H1 (cell line): Measurements from ENCODE around the gene TOR1AIP1. TPM values are rescaled to one million over a fixed set of nuclear protein-coding genes. Genes with fewer than 3 reads are reported as not detected.

Experiments used
- ASH2L ChIP-seq: fragments of 200-600, 300-600 bp; sonication (generic); IDR thresholded peaks from one replicate; pipeline ENCODE4 v1.7.1; 2017; ENCODE audit warnings: low read length
- BACH1 ChIP-seq: IDR thresholded peaks from 2 replicates; pipeline ENCODE4 v1.6.1; 2012; ENCODE audit warnings: low read length, improper control_type of control experiment
- CBX5 ChIP-seq: fragments of 300-800, 300-1000 bp; sonication (generic); IDR thresholded peaks from 2 replicates; pipeline ENCODE4 v1.7.1; 2016; ENCODE audit warnings: antibody characterized with exemption, low read length, low read depth
- POLR2AphosphoS5 ChIP-seq: IDR thresholded peaks from 2 replicates; pipeline ENCODE4 v1.6.1; 2011; ENCODE audit warnings: low read depth, low read length
- polyA plus RNA-seq, 7 experiments: library from polyadenylated mRNA; depleted of rRNA in 3 of 7; stranded (reverse) in 5 of 7; unstranded in 2 of 7; fragments of >200 nt in 5 of 7; fragments of 200-250 nt in 2 of 7; gene quantifications; 1 replicate in 5 of 7; 2 replicates in 1 of 7; 4 replicates in 1 of 7; pipeline versions ENCODE4 v1.2.1 to v1.2.3, GENCODE V29; 2011 to 2013; ENCODE audit warnings: missing spikeins in 2 of 7, mixed read lengths in 2 of 7
- total RNA-seq: library from RNA; stranded (reverse); fragmentation: NEBNext Ultra II Directional; extraction: Animal tissue kit (Norgen Biotek cat#: 25700); gene quantifications from 2 replicates; pipeline ENCODE4 v1.2.1, GENCODE V29; 2021

Gene TOR1AIP1
- total and polyA plus RNA-seq, 2 of the 8 experiments (the other 6 are each of a cell fraction or from before 2014, with no cell fraction given), result 5.7 to 22.8 TPM

- no peak for TF ChIP-seq ASH2L
- TF ChIP-seq POLR2AphosphoS5, result no peak
- no peak for TF ChIP-seq BACH1
- TF ChIP-seq CBX5, result no peak
Observed at GRCh38 chr1:179952186-179952585, 70.1 kb downstream of the TOR1AIP1 start (continued).
